Measurements from ENCODE around the gene SIRPA.

Gene SIRPA

DNA sequence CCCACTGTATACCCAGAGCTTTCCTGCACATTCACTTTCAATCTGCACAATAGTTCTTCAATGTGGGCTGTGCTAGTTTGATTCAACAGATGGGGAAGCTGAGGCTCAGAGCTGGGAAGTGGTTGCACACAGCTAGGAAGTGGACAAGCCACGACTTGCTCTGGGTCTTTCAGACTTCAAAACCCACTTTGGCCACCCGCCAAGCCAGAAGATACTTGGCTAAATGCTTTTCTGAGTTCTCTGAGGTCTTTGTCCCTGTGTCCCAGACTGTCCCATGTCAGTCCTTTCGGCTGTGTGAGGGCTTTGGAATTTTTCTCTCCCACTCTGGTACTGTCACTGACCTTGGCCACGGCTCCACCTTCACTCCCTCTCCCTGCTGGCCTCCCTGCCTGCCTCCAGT lies 88.1 kb downstream of the SIRPA start:
- no peak for DNase-seq (ENCODE audit: extremely low read depth, low read depth)
- TF ChIP-seq, protein P1, sequence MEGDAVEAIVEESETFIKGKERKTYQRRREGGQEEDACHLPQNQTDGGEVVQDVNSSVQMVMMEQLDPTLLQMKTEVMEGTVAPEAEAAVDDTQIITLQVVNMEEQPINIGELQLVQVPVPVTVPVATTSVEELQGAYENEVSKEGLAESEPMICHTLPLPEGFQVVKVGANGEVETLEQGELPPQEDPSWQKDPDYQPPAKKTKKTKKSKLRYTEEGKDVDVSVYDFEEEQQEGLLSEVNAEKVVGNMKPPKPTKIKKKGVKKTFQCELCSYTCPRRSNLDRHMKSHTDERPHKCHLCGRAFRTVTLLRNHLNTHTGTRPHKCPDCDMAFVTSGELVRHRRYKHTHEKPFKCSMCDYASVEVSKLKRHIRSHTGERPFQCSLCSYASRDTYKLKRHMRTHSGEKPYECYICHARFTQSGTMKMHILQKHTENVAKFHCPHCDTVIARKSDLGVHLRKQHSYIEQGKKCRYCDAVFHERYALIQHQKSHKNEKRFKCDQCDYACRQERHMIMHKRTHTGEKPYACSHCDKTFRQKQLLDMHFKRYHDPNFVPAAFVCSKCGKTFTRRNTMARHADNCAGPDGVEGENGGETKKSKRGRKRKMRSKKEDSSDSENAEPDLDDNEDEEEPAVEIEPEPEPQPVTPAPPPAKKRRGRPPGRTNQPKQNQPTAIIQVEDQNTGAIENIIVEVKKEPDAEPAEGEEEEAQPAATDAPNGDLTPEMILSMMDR (IDR thresholded peaks at IDR 0.05; ENCODE audit: low read depth, low read length, missing control alignments), result no peak
- H3K4me3 ChIP-seq (replicated peaks; ENCODE audit: low read depth, low read length), result no peak overlapping the region

DNA sequence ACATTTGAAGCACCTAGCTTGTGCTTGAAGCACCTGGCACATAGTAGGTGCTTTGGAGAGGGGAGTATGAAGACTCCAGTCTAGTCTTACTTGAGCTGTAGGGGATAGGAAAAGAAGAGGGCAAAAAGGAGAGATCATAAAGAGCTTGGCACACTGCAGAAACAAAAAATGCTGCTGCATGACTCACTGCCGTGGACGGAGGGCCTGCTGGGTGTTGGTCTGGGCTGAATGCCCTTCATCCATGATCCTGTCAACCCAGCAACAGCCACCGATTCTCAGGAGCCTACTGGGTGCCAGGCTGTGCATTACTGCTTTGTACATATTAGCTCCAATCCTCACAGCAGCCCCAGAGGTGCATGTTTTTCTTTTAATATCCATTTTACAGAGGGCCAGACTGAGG lies 92.6 kb downstream of the SIRPA start:
- no peak overlapping the region for H3K4me3 ChIP-seq (replicated peaks; ENCODE audit: low read depth, low read length)
- TF ChIP-seq, protein P1 (IDR thresholded peaks at IDR 0.05; ENCODE audit: low read depth, low read length, missing control alignments), result no peak
- DNase-seq (ENCODE audit: extremely low read depth, low read depth), result no peak
